A549 (cell line): Measurements from ENCODE around the gene CCDC85C.

Experiments
- EHF ChIP-seq: fragments of 250-450 bp; sonication (Bioruptor Pico); IDR thresholded peaks from 2 replicates; pipeline ENCODE4 v1.5.0; 2020; ENCODE audit warnings: mild to moderate bottlenecking
- FOSL2 ChIP-seq, 2 experiments: fragments of 450-650 bp in 1 of 2; fragments of >200 bp in 1 of 2; sonication (Bioruptor Twin) in 1 of 2; formaldehyde crosslinking; IDR thresholded peaks; 2 replicates each; pipeline versions ENCODE4 v1.5.0 to v1.6.1; 2016 to 2020; ENCODE audit warnings: mild to moderate bottlenecking in 1 of 2, moderate library complexity in 1 of 2
- HES2 ChIP-seq: fragments of >200 bp; sonication (Bioruptor Twin); formaldehyde crosslinking; IDR thresholded peaks from 2 replicates; pipeline ENCODE4 v1.6.1; 2016
- PBX3 ChIP-seq: IDR thresholded peaks from 2 replicates; pipeline ENCODE4 v1.6.1; 2012
- POLR2A ChIP-seq: IDR thresholded peaks from 2 replicates; pipeline ENCODE4 v1.6.1; 2012; ENCODE audit warnings: mild to moderate bottlenecking, low read length
- RAD21 ChIP-seq, 2 experiments: fragments of >200 bp in 1 of 2; sonication (Bioruptor Twin) in 1 of 2; formaldehyde crosslinking in 1 of 2; IDR thresholded peaks in 1 of 2; conservative IDR thresholded peaks in 1 of 2; 2 replicates in 1 of 2; 3 replicates in 1 of 2; pipeline ENCODE4 v1.6.1; 2012 to 2018; ENCODE audit warnings: inconsistent platforms in 1 of 2
- RFX5 ChIP-seq: fragments of 450-650 bp; IDR thresholded peaks from 2 replicates; pipeline ENCODE4 v1.7.1; 2014; ENCODE audit warnings: antibody characterized with exemption, mild to moderate bottlenecking, moderate library complexity
- SREBF2 ChIP-seq: fragments of 450-650 bp; IDR thresholded peaks from 2 replicates; pipeline ENCODE4 v1.6.1; 2014; ENCODE audit warnings: mild to moderate bottlenecking, moderate library complexity
- TF ChIP-seq, protein P1 (sequence below): fragments of >200 bp; sonication (Bioruptor Twin); formaldehyde crosslinking; IDR thresholded peaks from 3 replicates; pipeline ENCODE4 v1.5.1; 2016

DNA sequence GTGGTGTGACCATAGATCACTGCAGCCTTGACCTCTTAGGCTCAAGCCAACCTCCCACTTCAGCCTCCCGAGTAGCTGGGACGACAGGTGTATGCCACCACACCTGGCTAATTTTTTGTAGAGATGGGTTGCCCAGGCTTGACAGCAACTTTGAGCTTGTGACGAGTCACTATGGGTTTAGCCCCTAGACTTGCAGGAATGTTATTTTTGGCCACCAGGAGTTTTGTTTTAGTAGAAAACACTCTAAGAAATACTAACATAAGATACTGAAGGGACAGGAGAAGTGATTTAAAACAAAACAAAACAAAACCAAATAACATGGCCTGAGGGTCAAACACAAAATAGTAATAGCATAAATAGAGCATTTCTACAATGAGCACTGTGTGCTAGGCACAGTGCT is 149.8 kb downstream of the CCDC85C start:
- TF ChIP-seq, protein P1, sequence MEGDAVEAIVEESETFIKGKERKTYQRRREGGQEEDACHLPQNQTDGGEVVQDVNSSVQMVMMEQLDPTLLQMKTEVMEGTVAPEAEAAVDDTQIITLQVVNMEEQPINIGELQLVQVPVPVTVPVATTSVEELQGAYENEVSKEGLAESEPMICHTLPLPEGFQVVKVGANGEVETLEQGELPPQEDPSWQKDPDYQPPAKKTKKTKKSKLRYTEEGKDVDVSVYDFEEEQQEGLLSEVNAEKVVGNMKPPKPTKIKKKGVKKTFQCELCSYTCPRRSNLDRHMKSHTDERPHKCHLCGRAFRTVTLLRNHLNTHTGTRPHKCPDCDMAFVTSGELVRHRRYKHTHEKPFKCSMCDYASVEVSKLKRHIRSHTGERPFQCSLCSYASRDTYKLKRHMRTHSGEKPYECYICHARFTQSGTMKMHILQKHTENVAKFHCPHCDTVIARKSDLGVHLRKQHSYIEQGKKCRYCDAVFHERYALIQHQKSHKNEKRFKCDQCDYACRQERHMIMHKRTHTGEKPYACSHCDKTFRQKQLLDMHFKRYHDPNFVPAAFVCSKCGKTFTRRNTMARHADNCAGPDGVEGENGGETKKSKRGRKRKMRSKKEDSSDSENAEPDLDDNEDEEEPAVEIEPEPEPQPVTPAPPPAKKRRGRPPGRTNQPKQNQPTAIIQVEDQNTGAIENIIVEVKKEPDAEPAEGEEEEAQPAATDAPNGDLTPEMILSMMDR, result no peak
- no peak for TF ChIP-seq PBX3
- TF ChIP-seq RFX5, result no peak
- TF ChIP-seq POLR2A, result no peak
- no peak for TF ChIP-seq HES2
- TF ChIP-seq FOSL2 (IDR thresholded peaks at IDR 0.05), result no peak
- TF ChIP-seq FOSL2 (CRISPR knock-in tag; IDR thresholded peaks at IDR 0.05), result no peak
- TF ChIP-seq RAD21 (conservative IDR thresholded peaks at IDR 0.05 in 1 of 2, IDR thresholded peaks at IDR 0.05 in 1 of 2), result no peak
- no peak for TF ChIP-seq EHF (CRISPR knock-in tag)
- TF ChIP-seq SREBF2, result no peak
